Heart left ventricle (tissue), 16 donors: ENCODE data around the gene NUMB. TPM values are rescaled to one million over a fixed set of nuclear protein-coding genes. Genes with fewer than 3 reads are reported as not detected.

ENCODE experiments used
- ATAC-seq, 4 donors: fragments of 200-7000 bp; cut with Tn5 transposase; one replicate each; pipeline ENCODE4 v1.9.1; 2020 to 2022; ENCODE audit warnings: moderate library complexity in 4 of 4, mild to moderate bottlenecking in 3 of 4, moderate number of reproducible peaks in 1 of 4
- DNase-seq, 5 donors: peaks; one replicate each; pipeline ENCODE4 v3.0.0-alpha.2; 2020
- H3K27ac ChIP-seq, 12 donors: fragments of 200-600 bp; sonication (generic) in 4 of 12; one replicate each; pipeline versions ENCODE4 v1.5.0 to v1.8.0; 2016 to 2022; ENCODE audit warnings: mild to moderate bottlenecking in 2 of 12
- H3K27me3 ChIP-seq, 9 donors: fragments of 200-600 bp; sonication (generic) in 2 of 9; one replicate each; pipeline versions ENCODE4 v1.5.1 to v1.8.0; 2016 to 2022; ENCODE audit warnings: mild to moderate bottlenecking in 3 of 9
- H3K36me3 ChIP-seq, 9 donors: fragments of 200-600 bp; sonication (generic) in 2 of 9; one replicate each; pipeline versions ENCODE4 v1.5.0 to v1.8.0; 2018 to 2022; ENCODE audit warnings: mild to moderate bottlenecking in 2 of 9
- H3K4me1 ChIP-seq, 12 donors: fragments of 200-600 bp; sonication (generic) in 4 of 12; one replicate each; pipeline versions ENCODE4 v1.5.0 to v1.8.0; 2016 to 2022; ENCODE audit warnings: mild to moderate bottlenecking in 3 of 12
- H3K4me3 ChIP-seq, 12 donors: fragments of 200-600 bp; sonication (generic) in 4 of 12; one replicate each; pipeline versions ENCODE4 v1.5.0 to v1.8.0; 2017 to 2022; ENCODE audit warnings: mild to moderate bottlenecking in 9 of 12, moderate library complexity in 4 of 12
- H3K9me3 ChIP-seq, 12 donors: fragments of 200-600 bp; sonication (generic) in 4 of 12; one replicate each; pipeline versions ENCODE4 v1.5.0 to v1.8.0; 2016 to 2022; ENCODE audit warnings: mild to moderate bottlenecking in 1 of 12
- CTCF ChIP-seq, 12 donors: fragments of 200-600 bp; sonication (generic) in 4 of 12; IDR thresholded peaks; one replicate each; pipeline versions ENCODE4 v1.5.0 to v1.8.0; 2018 to 2022; ENCODE audit warnings: antibody characterized with exemption in 12 of 12, mild to moderate bottlenecking in 5 of 12
- POLR2A ChIP-seq, 2 donors: fragments of 450-650 bp; IDR thresholded peaks; one replicate each; pipeline ENCODE4 v1.6.1; 2017; ENCODE audit warnings: antibody characterized with exemption in 2 of 2, mild to moderate bottlenecking in 2 of 2, moderate library complexity in 2 of 2
- WGBS, 4 donors: extraction: QIAGEN DNeasy Blood & Tissue Kit in 2 of 4; methylation state at CpG; one replicate each; pipeline versions ENCODE4 v1.1.5 to v1.1.7; 2013 to 2018; 5-methylcytosine and 5-hydroxymethylcytosine counted together
- intact Hi-C, 10 donors: fragments of 100-400 bp; cut with DNase I; formaldehyde crosslinking; loops; one replicate each; pipeline versions ENCODE4 v1.11.1 to v1.14.2; 2022
- polyA plus RNA-seq, 2 donors: library from polyadenylated mRNA; stranded (reverse); fragments of 200-250 nt; gene quantifications; one replicate each; pipeline ENCODE4 v1.2.3, GENCODE V29; 2013
- total RNA-seq, 9 donors: library from RNA; depleted of rRNA in 2 of 9; stranded (reverse); fragments of >200 nt in 2 of 9; fragmentation: NEBNext Ultra II Directional in 3 of 9; extraction: Animal tissue kit (Norgen Biotek cat#: 25700) in 3 of 9; gene quantifications; one replicate each; pipeline versions ENCODE4 v1.1.0 to v1.2.4, GENCODE V29; 2016 to 2023
- donor health status: ischemic (EF 13 %, LVEDD 7.1; RV severe dilation, severe dysfunction).
- donor health status: healthy with polysubstance abuse.
- donor health status: DM: no; HTN: yes; CAD: no.
- donor health status: DM: no; HTN: no; CAD: no.
- donor health status: ischemic (EF 25% LVEDD 6.9; RV normal size, moderate dysfunction).
- donor health status: ischemic (EF 25% LVEDD 5.7; RV mildly dilated, moderate dysfunction).
- donor health status: healthy.
- donor health status: DM: yes; HTN: yes; CAD: no.
- donor health status: ischemic (EF 35%, LVEDD 5.7; RV mildly dilated, moderate dysfunction).
- donor health status: nonischemic (EF 11% LVEDD 7.7; RV severe dilation, severe dysfunction).
- donor health status: DM: yes; HTN: yes; CAD: no.
- donor health status: PGD.
- donor health status: ischemic (EF 29% LVEDD 5.4; RV normal size, mild dysfunction).
- donor health status: nonischemic (EF 23%, LVEDD 6.1; RV moderate dilation, normal function).

NUMB gene
- total and polyA plus RNA-seq, 11 donors = 18.2 to 59.1 (median 34.9) TPM

GRCh38 chr14:73234029-73234428 is 224.3 kb downstream of the NUMB start:
- intact Hi-C loops = no loop called here
- DNase-seq = no peak
- H3K27me3 ChIP-seq = peaks cover 14 to 52% (median 24%) of the 10 kb centered on the region in 9 donors

GRCh38 chr14:73233564-73233963 is 224.8 kb downstream of the NUMB start:
- Histone ChIP-seq H3K4me1 (peaks cover 0 to 49% (median 20%) of the 10 kb centered on the region in 12 donors), H3K4me3 (no peak overlapping the region), H3K27ac (no peak overlapping the region), H3K27me3 (peaks cover 12 to 48% (median 19%) of the 10 kb centered on the region in 9 donors), H3K36me3 (peaks cover 0 to 6% (median 0%) of the 10 kb centered on the region in 9 donors), H3K9me3 (no peaks in the 10 kb centered on the region)
- WGBS, 4 donors = 94 to 95% (median 95%) methylated on average over 10 of the region's 10 CpGs
- TF ChIP-seq POLR2A (IDR thresholded peaks at IDR 0.05) (no peak), CTCF (IDR thresholded peaks at IDR 0.05) (no peak)
- no peak for DNase-seq
- no peak for ATAC-seq
- intact Hi-C loops = no loop called here

More at GRCh38 chr14:73234029-73234428, 224.3 kb downstream of the NUMB start:
- Histone ChIP-seq H3K4me3 (no peak overlapping the region), H3K27ac (no peak overlapping the region), H3K4me1 (peaks cover 1 to 49% (median 19%) of the 10 kb centered on the region in 12 donors), H3K36me3 (peaks cover 0 to 1% (median 0%) of the 10 kb centered on the region in 9 donors), H3K9me3 (no peaks in the 10 kb centered on the region)
- 79 to 87% (median 84%) methylated on average over 5 of the region's 5 CpGs for WGBS, 4 donors
- no peak for TF ChIP-seq CTCF (IDR thresholded peaks at IDR 0.05)
- no peak for TF ChIP-seq POLR2A (IDR thresholded peaks at IDR 0.05)
- no peak for ATAC-seq

DNA sequence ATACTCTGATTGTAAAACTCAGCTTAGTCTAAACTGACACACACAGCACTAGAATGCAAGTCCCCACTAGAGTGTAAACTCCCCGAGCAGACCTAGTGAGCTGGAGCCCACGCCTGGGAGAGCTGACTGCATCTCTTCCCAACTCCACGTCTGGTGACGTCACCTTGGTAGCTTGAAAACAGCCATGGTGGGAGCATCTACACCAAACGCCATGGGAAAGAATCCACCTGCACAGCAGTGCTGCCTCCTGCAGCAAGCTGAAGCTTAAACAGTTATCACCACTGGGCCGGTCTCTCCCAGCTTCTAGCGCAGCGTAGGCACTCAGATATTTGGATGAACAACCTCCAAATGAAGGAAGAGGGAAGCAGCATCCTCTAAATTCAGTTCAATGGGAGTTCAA is 225.4 kb downstream of the NUMB start:
- no peak overlapping the region for H3K27ac ChIP-seq
- no peak overlapping the region for H3K4me3 ChIP-seq
- H3K4me1 ChIP-seq = peaks cover 0 to 49% (median 20%) of the 10 kb centered on the region in 12 donors
- no peak for DNase-seq
- no peak for ATAC-seq
- no peak for TF ChIP-seq CTCF (IDR thresholded peaks at IDR 0.05)
- no peak for TF ChIP-seq POLR2A (IDR thresholded peaks at IDR 0.05)
- peaks cover 6 to 42% (median 14%) of the 10 kb centered on the region in 9 donors for H3K27me3 ChIP-seq
- WGBS, 4 donors = 80 to 90% (median 82%) methylated on average over 8 of the region's 8 CpGs
- no peaks in the 10 kb centered on the region for H3K9me3 ChIP-seq
- H3K36me3 ChIP-seq = peaks cover 0 to 9% (median 0%) of the 10 kb centered on the region in 9 donors
- intact Hi-C loops = no loop called here

DNA sequence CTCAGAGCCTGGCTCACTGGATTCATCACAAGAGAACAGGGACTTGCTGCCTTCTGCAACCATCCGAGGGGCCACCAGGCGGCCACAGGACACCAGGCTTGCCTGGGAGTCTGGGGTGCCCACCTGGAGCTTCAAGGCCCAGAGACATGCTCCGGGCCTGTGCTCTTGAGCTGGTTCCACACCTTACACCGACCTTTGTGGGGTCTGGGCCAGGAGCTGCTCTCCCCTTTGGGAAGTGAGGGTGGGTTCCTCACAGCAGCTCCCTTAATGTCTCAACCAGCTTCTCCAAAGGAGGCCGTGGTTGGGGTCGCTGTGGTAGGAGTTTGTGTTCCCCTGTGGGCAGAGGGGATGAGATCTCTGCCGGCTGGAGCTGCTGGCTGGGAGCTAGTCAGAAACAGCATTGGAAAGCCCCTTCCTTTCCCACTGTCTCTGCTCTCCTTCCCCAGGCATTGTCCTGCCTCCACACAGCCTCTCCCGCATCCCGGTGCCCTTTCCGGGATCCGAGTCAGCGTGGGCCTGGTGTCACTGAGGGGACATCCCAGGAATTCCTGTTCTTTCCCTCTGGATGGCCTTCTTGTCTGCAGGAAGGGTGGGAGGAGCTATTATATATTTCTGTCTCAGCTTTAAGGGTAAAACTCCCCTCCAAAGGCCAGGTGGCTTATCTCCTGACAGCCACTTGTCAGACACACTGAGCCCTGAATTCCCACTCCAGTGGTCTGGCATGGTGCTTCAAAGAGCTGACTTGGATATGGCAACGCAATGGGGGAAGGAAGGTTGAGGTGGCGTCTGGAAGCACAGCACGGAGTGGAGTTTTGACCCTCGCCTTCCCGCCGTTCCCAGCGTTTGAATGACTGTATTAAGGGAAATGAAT is 226.1 kb downstream of the NUMB start:
- TF ChIP-seq POLR2A (IDR thresholded peaks at IDR 0.05) = no peak
- TF ChIP-seq CTCF (IDR thresholded peaks at IDR 0.05) = peak in 1 of 12 donors; percentile 7
- intact Hi-C loops = no loop called here
- peak overlapping the region in 1 of 12 donors; percentile 46 for H3K27ac ChIP-seq
- no peaks in the 10 kb centered on the region for H3K9me3 ChIP-seq
- H3K4me1 ChIP-seq = peaks cover 0 to 46% (median 17%) of the 10 kb centered on the region in 12 donors
- DNase-seq (no peak), ATAC-seq (no peak)
- peaks cover 0 to 9% (median 0%) of the 10 kb centered on the region in 9 donors for H3K36me3 ChIP-seq
- no peak overlapping the region for H3K4me3 ChIP-seq
- H3K27me3 ChIP-seq = peaks cover 0 to 34% (median 6%) of the 10 kb centered on the region in 9 donors
- 38 to 54% (median 48%) methylated on average over 15 to 19 of the region's 19 CpGs for WGBS, 4 donors
